ENCODE results near the gene PLCH1.
A peak's percentile ranks its signal among the peaks of the same experiment; 100 is the strongest.

Gene PLCH1

GRCh38 chr3:155745795-155746550, 1.1 kb upstream of the PLCH1 start:
- DNase-seq = peak; percentile 69

DNA sequence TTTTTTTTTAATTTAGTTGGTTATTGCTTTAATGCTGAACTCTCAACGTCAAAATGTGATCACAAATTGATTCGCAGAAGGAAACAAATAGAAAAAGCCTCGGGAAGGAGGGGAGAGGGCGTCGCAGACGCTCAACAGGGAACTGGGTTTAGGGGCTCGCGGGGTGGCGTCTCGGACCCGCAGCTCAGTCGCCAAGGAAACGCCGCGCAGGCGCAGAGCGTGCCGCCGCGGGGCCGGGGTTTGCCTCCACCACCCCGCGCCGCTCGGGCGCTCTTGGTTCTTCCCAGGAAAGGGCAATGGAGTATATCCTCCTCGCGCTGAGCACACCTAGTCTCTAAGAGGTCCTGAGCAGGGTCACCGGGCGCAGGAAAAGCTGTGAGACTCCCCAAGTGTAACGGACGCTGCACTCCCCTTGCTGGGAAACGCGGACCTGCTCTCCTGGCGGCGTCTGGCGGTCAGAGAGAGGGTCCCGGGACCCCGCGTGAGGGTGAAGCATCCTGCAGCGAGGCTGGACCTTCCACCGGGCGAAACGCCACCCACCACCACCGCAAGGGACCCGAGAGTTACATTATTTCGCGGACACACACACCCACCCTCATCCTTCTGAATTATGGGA, 753 bp downstream of the PLCH1 start:
- DNase-seq = peak; percentile 9

DNA sequence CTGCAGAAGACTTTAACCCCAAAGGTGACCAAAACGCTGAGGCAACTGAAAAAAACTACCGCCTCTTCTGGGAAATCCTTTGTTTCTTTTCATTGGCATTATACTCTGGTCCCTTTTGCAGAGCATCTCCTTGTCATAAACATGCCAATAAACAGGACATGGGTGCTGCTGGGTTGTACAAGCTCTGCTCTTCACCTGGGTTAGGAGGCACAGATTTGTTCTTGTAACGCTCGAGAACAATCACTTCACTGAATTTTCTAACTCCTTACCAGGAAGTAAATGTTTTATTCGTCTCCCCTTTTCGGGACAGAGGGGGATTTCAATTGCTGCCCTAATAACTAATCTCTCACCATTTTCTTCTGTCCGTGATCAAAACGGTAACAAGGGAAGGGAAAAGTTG, 1.3 kb downstream of the PLCH1 start:
- DNase-seq = no peak

- DNase-seq = no peak
Observed at GRCh38 chr3:155742349-155742965, 2.4 kb downstream of the PLCH1 start.

DNA sequence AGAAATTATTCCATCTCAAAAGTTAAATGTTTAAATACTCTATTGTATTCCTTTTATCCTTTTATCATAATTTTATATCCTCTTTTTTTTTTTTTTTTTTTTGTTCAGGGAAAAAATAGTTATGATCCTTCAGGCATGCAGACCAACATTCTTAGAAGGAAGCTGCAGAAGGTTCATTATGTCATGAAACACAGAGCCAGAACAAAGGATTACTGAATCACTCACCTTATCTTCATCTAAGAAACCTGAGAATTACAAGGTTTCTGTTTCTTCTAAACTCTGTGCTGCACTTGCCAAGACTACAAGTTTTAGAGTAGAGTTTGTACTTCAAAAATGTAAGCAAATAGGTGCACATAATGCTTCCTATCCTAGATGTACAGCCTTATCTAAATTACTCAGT, 3.3 kb downstream of the PLCH1 start:
- DNase-seq = no peak

DNA sequence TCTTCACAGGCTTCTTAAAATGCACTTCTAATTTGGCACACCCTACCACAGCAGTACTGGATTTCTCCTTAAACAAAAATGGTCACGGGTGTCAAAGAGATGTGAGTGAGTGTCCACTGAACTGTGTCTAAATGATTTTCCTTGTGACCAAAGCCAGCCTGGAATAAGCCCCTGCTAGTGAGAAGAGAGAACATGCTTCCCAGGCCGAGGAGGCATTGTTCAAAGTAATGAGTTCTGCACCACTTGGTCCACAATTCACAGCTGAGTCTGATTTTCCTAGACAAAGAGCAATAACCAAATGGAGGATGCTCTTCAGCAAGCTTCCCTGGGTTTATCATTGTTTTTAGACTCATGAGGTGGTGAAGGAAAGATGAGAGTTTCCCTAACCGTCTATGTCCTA, 3.8 kb downstream of the PLCH1 start:
- DNase-seq = no peak

- no peak for DNase-seq
Observed at GRCh38 chr3:155739154-155739553, 5.7 kb downstream of the PLCH1 start.

GRCh38 chr3:155738580-155739076, 6.2 kb downstream of the PLCH1 start:
- no peak for DNase-seq

GRCh38 chr3:155737844-155738460, 6.9 kb downstream of the PLCH1 start:
- DNase-seq = no peak

- no peak for DNase-seq
Observed at GRCh38 chr3:155736381-155736780, 8.5 kb downstream of the PLCH1 start.

GRCh38 chr3:155730843-155731242, 14.0 kb downstream of the PLCH1 start:
- DNase-seq = no peak

DNA sequence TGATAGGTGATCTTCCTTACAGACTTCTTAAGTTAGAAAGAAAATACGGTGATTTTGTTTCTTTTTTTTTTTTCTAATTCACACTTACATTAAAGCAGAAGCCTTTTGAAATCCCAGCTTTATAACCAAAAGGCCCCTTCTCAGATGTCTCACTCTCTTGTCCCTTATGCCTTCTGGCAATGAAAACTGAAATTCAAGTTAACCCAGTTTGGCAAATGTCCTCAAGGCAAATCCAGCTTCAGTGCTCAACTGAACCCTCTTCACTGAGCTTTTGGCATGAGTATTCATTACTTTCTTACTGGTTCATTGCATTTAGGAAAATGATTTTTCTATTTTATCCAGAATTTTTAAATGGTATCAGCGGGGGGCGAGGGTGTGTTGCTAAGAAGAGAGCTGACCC, 17.0 kb downstream of the PLCH1 start:
- no peak for DNase-seq

GRCh38 chr3:155714295-155714718, 30.6 kb downstream of the PLCH1 start:
- DNase-seq = peak; percentile 55

DNA sequence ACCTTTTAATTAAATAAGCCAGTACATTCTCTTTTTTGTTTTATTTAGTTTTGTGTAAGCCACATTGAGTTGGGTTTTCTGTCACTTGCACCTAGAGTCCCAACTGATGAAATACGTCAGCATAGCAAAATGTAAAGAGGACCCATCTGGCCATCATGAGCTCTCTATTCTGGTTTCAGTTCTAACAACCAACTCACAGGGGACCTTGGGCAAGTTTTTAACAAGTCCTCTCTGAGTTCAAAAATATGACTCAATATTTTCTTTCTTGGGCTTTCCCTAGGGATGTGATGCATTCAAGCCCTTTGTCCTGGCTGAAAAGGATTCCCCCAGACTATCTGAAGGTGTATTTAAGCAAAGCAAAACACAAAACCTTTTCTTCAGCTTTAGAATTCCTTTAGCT, 32.9 kb downstream of the PLCH1 start:
- no peak for DNase-seq

DNA sequence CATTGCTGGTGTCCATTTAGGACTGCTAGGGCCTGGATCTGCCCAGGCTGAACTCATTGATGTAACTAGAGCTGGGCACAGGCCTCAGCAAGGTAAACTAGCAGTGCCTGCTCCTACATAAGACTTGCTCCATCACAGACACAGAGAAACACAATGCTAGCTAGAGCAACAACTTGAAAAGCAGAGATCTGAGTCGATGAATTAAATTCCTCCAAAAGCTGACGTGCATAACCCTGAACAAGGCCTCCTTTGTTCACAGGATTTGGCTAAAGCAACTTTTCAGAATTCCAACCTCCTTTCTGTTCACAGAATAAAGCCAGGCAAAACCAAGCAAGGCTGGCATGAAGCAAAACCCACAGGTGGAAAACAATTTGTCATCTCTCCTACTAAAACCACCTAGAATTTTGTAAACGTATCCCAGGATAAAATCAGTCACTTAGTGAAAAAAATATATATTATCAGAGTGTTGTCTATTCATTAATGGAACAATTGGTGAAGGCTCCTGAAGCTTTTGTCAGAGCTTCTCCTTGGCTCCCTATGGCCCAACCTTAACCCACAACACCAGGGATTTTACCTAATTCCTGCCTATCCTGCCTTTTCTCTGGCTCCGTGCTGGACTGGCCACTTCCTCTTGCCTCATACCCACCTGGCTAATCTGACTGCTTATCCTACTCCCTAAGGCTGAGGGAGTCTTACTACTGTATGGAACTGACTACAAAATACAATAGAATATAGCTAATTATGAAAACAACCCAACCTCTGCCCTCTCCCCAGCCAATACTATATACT, 39.9 kb downstream of the PLCH1 start:
- DNase-seq = no peak

DNA sequence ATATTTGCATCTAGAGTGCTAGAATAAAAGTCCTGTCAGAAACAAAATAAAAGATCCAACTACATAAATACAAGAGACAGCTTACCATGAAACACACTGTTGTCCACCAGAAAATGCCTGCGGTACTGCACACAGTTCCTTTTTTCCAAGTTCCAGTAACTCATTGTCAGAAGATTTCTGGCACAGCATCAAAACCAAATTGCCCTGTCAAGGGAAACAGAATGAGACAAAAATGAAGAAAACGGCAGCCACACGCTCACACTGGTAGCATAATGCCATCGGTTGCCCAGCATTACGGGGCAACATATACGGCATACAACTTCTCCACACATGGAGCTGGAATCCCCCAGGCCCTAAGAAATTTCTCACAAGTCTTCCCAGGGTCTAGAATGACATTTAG, 40.8 kb downstream of the PLCH1 start:
- no peak for DNase-seq

DNA sequence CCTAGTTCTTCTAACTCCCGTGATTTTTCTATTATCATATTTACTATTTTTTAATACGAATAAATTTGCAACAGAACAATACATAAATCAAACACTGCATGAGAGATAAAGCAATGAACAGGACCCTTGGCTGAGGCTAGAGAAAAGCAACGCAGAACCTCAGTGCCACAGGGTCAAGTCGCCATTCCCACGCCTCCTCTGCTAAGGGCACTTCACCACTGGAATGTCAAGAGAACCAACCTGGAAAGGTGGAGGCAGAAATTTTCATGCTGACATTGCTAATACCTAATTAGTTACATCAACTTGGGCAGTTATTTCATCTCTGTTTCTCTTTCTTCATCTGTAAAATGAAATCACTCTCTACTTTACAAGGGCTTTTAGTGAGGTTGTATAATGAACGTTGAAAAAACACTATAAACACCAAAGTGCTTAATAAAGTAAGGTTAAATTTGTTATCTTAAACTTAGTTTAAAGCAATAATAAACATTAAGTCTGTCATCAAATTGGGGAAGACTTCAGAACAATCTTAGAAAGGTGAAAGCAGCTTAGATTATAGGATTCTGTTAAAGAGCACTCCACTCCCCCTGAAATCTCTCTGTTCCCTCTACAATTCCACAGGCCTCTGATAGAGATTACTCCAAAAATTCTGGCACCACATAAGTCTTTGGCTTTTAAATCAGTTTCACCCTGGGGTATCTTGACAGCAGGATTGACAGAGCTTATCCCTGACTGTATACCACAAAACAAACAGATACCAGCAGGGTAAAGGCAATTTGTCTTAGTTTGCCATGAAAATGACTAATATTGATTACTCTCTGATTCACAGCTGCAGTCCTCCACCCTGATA, 41.9 kb downstream of the PLCH1 start:
- DNase-seq = no peak

DNA sequence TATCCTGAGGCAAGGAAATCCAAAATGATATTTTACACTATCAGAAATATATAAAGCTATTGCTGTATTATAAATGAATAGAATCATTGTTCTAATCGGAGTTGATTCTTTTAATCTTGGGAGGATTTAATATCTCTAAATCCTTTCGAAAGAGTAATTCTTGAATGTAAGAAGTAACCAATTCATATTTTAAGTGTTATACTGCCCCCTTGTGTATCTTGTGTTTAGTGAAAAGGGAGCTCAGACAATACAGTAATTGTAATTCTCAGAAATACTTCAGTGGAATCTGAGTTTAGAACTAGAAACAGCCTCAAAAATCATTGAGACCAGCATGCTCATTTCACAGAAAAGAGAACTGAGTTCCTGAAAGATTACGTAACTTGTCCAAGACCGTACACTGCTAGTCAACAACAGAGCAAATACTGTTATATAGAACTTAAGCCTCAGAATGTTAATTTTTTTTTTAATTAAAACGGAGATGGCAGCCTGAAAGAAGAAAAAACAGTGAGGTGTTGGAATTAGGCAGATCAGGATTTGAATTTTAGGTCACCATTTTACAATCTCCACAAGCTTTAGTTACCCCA, 42.9 kb downstream of the PLCH1 start:
- peak; percentile 39 for DNase-seq

GRCh38 chr3:155697542-155697941, 47.3 kb downstream of the PLCH1 start:
- no peak for DNase-seq

GRCh38 chr3:155690921-155691320, 54.0 kb downstream of the PLCH1 start:
- DNase-seq = no peak

DNA sequence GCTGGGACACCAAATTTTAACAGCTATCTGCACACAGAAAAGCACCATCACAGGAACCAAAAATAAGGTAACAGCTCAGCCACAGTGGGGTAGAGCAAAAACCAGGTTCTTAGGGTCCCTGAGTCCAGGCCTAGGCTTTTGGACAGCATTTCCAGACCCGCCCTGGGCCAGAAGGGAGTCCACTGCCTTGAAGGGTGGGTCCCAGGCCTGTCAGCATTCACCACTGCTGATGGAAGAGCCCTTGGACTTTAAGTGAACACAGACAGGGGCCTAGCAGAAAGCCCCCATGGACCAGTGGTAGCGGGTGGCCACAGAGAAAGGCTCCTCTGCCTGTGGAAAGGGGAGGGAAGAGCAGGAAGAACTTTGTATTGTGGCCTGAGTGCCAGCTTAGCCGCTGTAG, 56.4 kb downstream of the PLCH1 start:
- DNase-seq = no peak

- DNase-seq = no peak
Observed at GRCh38 chr3:155683344-155683720, 61.5 kb downstream of the PLCH1 start.

All from NCI-H524 treated with DMSO at 0.1 percent for 48 hours (cell line).